Naive thymus-derived CD4-positive, alpha-beta T cell (primary cell): ENCODE measurements around the gene CDYL. TPM values are rescaled to one million over a fixed set of nuclear protein-coding genes. Genes with fewer than 3 reads are reported as not detected.

Source experiments
- ATAC-seq: fragments of 150-1000 bp; cut with Tn5 transposase; 2 replicates; pipeline ENCODE4 v1.10.0; 2021; ENCODE audit warnings: mild to moderate bottlenecking, moderate library complexity
- CTCF ChIA-PET: fragments of 350-600 bp; sonication (Branson Sonifier 250); formaldehyde crosslinking; loops from one replicate; lab custom pipeline; 2021; ENCODE audit warnings: antibody characterized with exemption; lab: Charles Lee
- POLR2A ChIA-PET: fragments of 350-600 bp; sonication (Branson Sonifier 250); formaldehyde crosslinking; loops from one replicate; lab custom pipeline; 2021; ENCODE audit warnings: antibody characterized with exemption, inconsistent platforms; lab: Charles Lee
- DNase-seq, 9 donors: peaks; one replicate each; pipeline versions ENCODE4 v3.0.0 to v3.0.0-alpha.2; 2020 to 2022; ENCODE audit warnings: mixed read lengths in 1 of 9
- H3K27ac ChIP-seq: one replicate; pipeline ENCODE4 v1.7.0; 2013; ENCODE audit warnings: mild to moderate bottlenecking, low read depth, low read length, moderate library complexity
- H3K27me3 ChIP-seq, 2 donors: one replicate each; pipeline ENCODE4 v1.7.0; 2013; ENCODE audit warnings: low read length in 2 of 2, mild to moderate bottlenecking in 2 of 2, moderate library complexity in 2 of 2; ENCODE audit not compliant: control insufficient read depth in 2 of 2, insufficient read depth in 2 of 2
- H3K36me3 ChIP-seq, 3 experiments: 1 replicate in 2 of 3; 2 replicates in 1 of 3; pipeline ENCODE4 v1.7.0; 2013; ENCODE audit warnings: low read length in 3 of 3, mild to moderate bottlenecking in 3 of 3, moderate library complexity in 1 of 3; ENCODE audit not compliant: insufficient read depth in 3 of 3, control insufficient read depth in 2 of 3
- H3K4me1 ChIP-seq, 2 donors: one replicate each; pipeline ENCODE4 v1.7.0; 2013; ENCODE audit warnings: low read length in 2 of 2, mild to moderate bottlenecking in 2 of 2, moderate library complexity in 1 of 2; ENCODE audit not compliant: control insufficient read depth in 2 of 2, insufficient read depth in 2 of 2
- H3K4me3 ChIP-seq: 2 replicates; pipeline ENCODE4 v1.7.0; 2013; ENCODE audit warnings: mild to moderate bottlenecking, low read length
- H3K9me3 ChIP-seq, 3 experiments: 1 replicate in 2 of 3; 2 replicates in 1 of 3; pipeline ENCODE4 v1.7.0; 2013; ENCODE audit warnings: low read length in 3 of 3; ENCODE audit not compliant: control insufficient read depth in 2 of 3
- H3K27ac Mint-ChIP-seq, 9 donors: one replicate each; pipeline ENCODE4 v1.8.0; 2020 to 2022; ENCODE audit warnings: mixed read lengths in 9 of 9, mild to moderate bottlenecking in 8 of 9, moderate library complexity in 5 of 9, inconsistent platforms in 2 of 9
- H3K27me3 Mint-ChIP-seq, 5 donors: one replicate each; pipeline ENCODE4 v1.8.0; 2021 to 2022; ENCODE audit warnings: mixed read lengths in 5 of 5, mild to moderate bottlenecking in 1 of 5
- H3K36me3 Mint-ChIP-seq, 5 donors: one replicate each; pipeline ENCODE4 v1.8.0; 2020 to 2022; ENCODE audit warnings: mixed read lengths in 5 of 5, mild to moderate bottlenecking in 3 of 5, inconsistent platforms in 1 of 5
- H3K4me1 Mint-ChIP-seq, 7 donors: one replicate each; pipeline ENCODE4 v1.8.0; 2020 to 2022; ENCODE audit warnings: mixed read lengths in 7 of 7, mild to moderate bottlenecking in 3 of 7, inconsistent platforms in 1 of 7
- H3K4me3 Mint-ChIP-seq, 10 donors: one replicate each; pipeline ENCODE4 v1.8.0; 2020 to 2022; ENCODE audit warnings: mild to moderate bottlenecking in 10 of 10, mixed read lengths in 10 of 10, moderate library complexity in 6 of 10, inconsistent platforms in 2 of 10
- H3K9me3 Mint-ChIP-seq, 11 donors: one replicate each; pipeline ENCODE4 v1.8.0; 2020 to 2022; ENCODE audit warnings: mixed read lengths in 11 of 11, mild to moderate bottlenecking in 4 of 11, inconsistent platforms in 1 of 11, moderate library complexity in 1 of 11
- intact Hi-C, 2 donors: fragments of 100-400 bp; cut with micrococcal nuclease; formaldehyde crosslinking; loops; one replicate each; pipeline ENCODE4 v1.15.1; 2023
- polyA plus RNA-seq, 2 donors: library from polyadenylated mRNA; unstranded; fragments of 300-500 nt; fragmentation: Illumina TruSeq; gene quantifications; one replicate each; pipeline ENCODE4 v1.2.3, GENCODE V29; 2021
- total RNA-seq, 6 experiments: library from RNA in 5 of 6; stranded (reverse) in 5 of 6; gene quantifications; 1 replicate in 5 of 6; 2 replicates in 1 of 6; pipeline ENCODE4 v1.2.3 and lab custom pipeline; 2021 to 2026

CDYL gene
- total and polyA plus RNA-seq, 7 experiments from 2014 or later: 3.6 to 43.3 (median 32.3) TPM

DNA sequence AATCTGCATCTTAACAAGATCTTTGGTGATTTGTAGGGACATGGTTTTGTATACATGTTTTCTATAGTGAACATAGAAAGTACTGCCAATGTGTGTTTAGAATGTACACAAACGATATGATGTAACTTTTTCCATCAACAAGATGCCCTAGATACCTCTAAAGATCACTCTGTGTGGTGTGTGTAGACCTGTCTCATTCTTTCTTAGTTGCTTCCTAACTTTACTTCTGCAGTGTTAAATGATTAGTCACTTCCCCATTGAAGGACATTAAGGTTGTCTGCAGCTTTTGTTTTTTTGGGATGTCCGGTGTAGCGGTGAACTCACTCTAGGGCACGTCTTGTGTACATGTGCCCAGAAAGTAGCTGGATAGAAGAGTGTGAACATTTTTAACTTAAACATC is 35.9 kb downstream of the CDYL start:
- Mint-ChIP-seq H3K27me3 (no peaks in the 10 kb centered on the region), H3K36me3 (peaks cover 4 to 15% (median 14%) of the 10 kb centered on the region in 5 donors), H3K4me1 (peaks cover 16 to 80% (median 72%) of the 10 kb centered on the region in 7 donors), H3K9me3 (peaks cover 0 to 24% (median 8%) of the 10 kb centered on the region in 11 donors), H3K4me3 (peak overlapping the region in 6 of 10 donors; percentile 12 to 64 (median 49)), H3K27ac (peak overlapping the region in 1 of 9 donors; percentile 5)
- POLR2A ChIA-PET: no interaction called here
- Histone ChIP-seq H3K4me1 (no peaks in the 10 kb centered on the region), H3K27me3 (no peaks in the 10 kb centered on the region), H3K36me3 (no peaks in the 10 kb centered on the region), H3K27ac (no peak overlapping the region), H3K4me3 (no peak overlapping the region), H3K9me3 (no peaks in the 10 kb centered on the region)
- CTCF ChIA-PET: interaction anchor here (0.6 kb wide), 1 partner anchor 27 kb away, joined by 3 read pairs; no protein-coding TSS in a partner anchor
- intact Hi-C loops: no loop called here
- ATAC-seq (peak; percentile 62), DNase-seq (no peak)

DNA sequence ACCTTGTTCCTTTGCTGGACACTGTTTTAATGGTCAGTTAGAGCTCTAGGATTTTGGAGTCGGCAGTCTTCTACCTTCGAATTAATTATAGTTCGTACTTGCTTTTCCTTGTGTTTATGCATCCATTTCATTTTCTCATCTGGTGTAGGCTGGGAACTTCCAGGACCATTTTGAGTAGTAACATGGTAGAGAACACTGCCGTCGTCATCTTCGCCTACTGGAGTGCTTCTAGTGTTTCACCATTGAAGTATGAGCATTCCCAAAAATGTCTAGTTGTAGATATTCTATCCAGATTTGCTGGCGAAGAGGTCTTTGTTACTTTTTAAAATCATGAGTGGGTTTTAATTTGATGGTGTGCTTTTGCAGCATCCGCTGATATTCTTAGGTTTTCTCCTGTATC is 36.9 kb downstream of the CDYL start:
- Histone ChIP-seq H3K36me3 (no peaks in the 10 kb centered on the region), H3K27me3 (no peaks in the 10 kb centered on the region), H3K9me3 (no peaks in the 10 kb centered on the region), H3K4me3 (no peak overlapping the region), H3K27ac (no peak overlapping the region), H3K4me1 (no peaks in the 10 kb centered on the region)
- Mint-ChIP-seq H3K27me3 (no peaks in the 10 kb centered on the region), H3K4me1 (peaks cover 16 to 81% (median 69%) of the 10 kb centered on the region in 7 donors), H3K27ac (no peak overlapping the region), H3K9me3 (peaks cover 0 to 21% (median 8%) of the 10 kb centered on the region in 11 donors), H3K4me3 (peak overlapping the region in 5 of 10 donors; percentile 5 to 50 (median 14)), H3K36me3 (peaks cover 4 to 14% (median 12%) of the 10 kb centered on the region in 5 donors)
- DNase-seq: no peak
- POLR2A ChIA-PET: no interaction called here
- no peak for ATAC-seq
- intact Hi-C loops: no loop called here
- CTCF ChIA-PET: no interaction called here

DNA sequence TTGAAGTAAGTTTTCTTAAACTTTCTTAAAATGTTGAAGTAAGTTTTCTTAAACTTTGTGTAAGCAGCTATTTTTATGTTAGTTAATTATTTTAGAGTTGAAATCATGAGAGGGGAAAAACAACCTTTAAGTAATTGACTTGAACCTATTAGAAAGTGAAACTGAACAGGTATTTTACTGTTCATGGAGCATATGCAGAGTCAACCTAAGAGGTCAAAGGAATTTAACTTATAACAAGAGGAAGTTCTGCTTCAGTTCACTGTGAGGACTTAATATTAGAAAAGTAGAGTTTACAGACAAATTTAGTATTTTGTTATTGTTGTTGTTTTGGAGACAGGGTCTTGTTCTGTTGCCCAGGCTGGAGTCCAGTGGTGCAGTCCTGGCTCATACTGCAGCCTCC is 38.0 kb downstream of the CDYL start:
- Histone ChIP-seq H3K4me1 (peaks cover 1 to 11% of the 10 kb centered on the region in 2 donors), H3K36me3 (no peaks in the 10 kb centered on the region), H3K9me3 (no peaks in the 10 kb centered on the region), H3K4me3 (no peak overlapping the region), H3K27ac (no peak overlapping the region), H3K27me3 (no peaks in the 10 kb centered on the region)
- H3K27ac Mint-ChIP-seq: peak overlapping the region in 3 of 9 donors; percentile 12 to 31 (median 28)
- H3K36me3 Mint-ChIP-seq: peaks cover 1 to 12% (median 6%) of the 10 kb centered on the region in 5 donors
- H3K4me3 Mint-ChIP-seq: peak overlapping the region in 7 of 10 donors; percentile 14 to 50 (median 34)
- intact Hi-C loops: no loop called here
- H3K9me3 Mint-ChIP-seq: peaks cover 0 to 9% (median 5%) of the 10 kb centered on the region in 11 donors
- DNase-seq (no peak), ATAC-seq (no peak)
- H3K27me3 Mint-ChIP-seq: no peaks in the 10 kb centered on the region
- ChIA-PET POLR2A (no interaction called here), CTCF (no interaction called here)
- peaks cover 19 to 83% (median 75%) of the 10 kb centered on the region in 7 donors for H3K4me1 Mint-ChIP-seq

DNA sequence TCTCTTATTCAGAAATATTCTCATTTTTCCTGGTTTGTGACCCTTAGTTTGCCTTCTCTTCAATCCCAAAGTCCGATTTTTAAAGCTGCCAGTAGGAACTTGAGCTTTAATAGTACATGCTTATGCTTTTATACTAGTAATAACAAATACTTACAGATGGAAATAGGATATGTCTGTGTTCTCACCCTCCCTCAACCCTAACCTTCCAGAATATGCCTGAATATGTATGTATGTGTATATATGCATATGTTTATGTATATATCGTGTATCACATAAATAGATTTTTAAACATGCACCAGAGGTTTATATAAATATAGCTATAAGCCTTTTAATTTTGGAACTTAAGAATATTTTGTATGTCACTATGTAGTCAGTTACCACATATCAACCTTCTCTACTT is 38.8 kb downstream of the CDYL start:
- ATAC-seq: no peak
- no peaks in the 10 kb centered on the region for H3K27me3 ChIP-seq
- peaks cover 21 to 89% (median 79%) of the 10 kb centered on the region in 7 donors for H3K4me1 Mint-ChIP-seq
- no peak for DNase-seq
- H3K4me1 ChIP-seq: peaks cover 7 to 15% of the 10 kb centered on the region in 2 donors
- H3K27ac Mint-ChIP-seq: no peak overlapping the region
- no peak overlapping the region for H3K4me3 ChIP-seq
- intact Hi-C loops: no loop called here
- ChIA-PET POLR2A (no interaction called here), CTCF (no interaction called here)
- no peaks in the 10 kb centered on the region for H3K9me3 ChIP-seq
- no peak overlapping the region for H3K27ac ChIP-seq
- no peaks in the 10 kb centered on the region for H3K27me3 Mint-ChIP-seq
- peaks cover 5 to 17% (median 6%) of the 10 kb centered on the region in 5 donors for H3K36me3 Mint-ChIP-seq
- H3K4me3 Mint-ChIP-seq: peak overlapping the region in 4 of 10 donors; percentile 19 to 48 (median 37)
- H3K9me3 Mint-ChIP-seq: peaks cover 0 to 12% (median 3%) of the 10 kb centered on the region in 11 donors
- no peaks in the 10 kb centered on the region for H3K36me3 ChIP-seq

DNA sequence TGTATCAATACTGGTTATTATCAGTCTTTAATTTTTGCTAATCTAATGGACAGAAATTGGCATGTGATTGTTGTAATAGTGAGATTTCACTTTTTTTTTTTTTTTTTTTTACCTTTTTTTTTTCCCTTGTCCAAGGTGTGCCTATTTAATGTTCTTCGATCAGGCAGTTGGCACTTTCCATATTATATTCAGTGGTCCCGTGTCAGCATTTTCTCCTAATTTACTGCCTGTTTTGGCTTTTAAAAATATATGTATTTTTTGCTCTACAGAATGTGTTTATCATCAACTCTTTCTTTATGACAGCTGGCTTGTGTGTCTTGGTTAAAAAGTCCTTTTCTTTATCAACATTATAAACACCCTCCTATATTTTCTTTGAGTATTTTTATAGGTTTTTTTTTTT is 39.4 kb downstream of the CDYL start:
- H3K4me3 Mint-ChIP-seq: peak overlapping the region in 2 of 10 donors; percentile 12 to 48

DNA sequence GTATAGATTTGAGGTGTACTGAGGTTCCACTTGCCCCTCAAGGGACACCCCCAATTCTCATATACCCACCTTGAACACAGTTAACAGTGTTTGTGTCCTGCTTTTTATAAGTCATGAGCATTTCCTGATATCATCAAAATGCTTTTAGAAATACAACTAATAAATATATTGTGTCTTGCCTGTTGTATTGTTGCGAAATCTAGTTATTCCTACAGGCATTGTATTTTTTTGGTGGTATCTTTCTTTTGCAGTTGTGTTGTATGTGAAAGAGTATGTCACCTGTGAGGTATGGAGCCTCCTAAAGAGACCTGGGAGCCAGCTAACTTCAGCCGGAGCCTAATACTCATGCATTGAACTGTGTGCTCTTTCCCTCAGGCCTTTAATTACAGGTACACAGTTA is 40.7 kb downstream of the CDYL start:
- H3K27me3 Mint-ChIP-seq: no peaks in the 10 kb centered on the region
- peaks cover 0 to 23% (median 4%) of the 10 kb centered on the region in 11 donors for H3K9me3 Mint-ChIP-seq
- H3K36me3 Mint-ChIP-seq: peaks cover 2 to 26% (median 14%) of the 10 kb centered on the region in 5 donors
- no peak overlapping the region for H3K4me3 ChIP-seq
- ChIA-PET POLR2A (no interaction called here), CTCF (no interaction called here)
- intact Hi-C loops: no loop called here
- no peaks in the 10 kb centered on the region for H3K9me3 ChIP-seq
- ATAC-seq (no peak), DNase-seq (no peak)
- H3K27ac Mint-ChIP-seq: no peak overlapping the region
- H3K27me3 ChIP-seq: no peaks in the 10 kb centered on the region
- no peaks in the 10 kb centered on the region for H3K36me3 ChIP-seq
- H3K27ac ChIP-seq: no peak overlapping the region
- peaks cover 7 to 15% of the 10 kb centered on the region in 2 donors for H3K4me1 ChIP-seq
- H3K4me1 Mint-ChIP-seq: peaks cover 19 to 87% (median 72%) of the 10 kb centered on the region in 7 donors
- no peak overlapping the region for H3K4me3 Mint-ChIP-seq

More for the DNA sequence above, 39.4 kb downstream of the CDYL start:
- ATAC-seq (no peak), DNase-seq (no peak)
- H3K36me3 Mint-ChIP-seq: peaks cover 2 to 18% (median 12%) of the 10 kb centered on the region in 5 donors
- H3K36me3 ChIP-seq: no peaks in the 10 kb centered on the region
- peaks cover 7 to 15% of the 10 kb centered on the region in 2 donors for H3K4me1 ChIP-seq
- H3K27ac Mint-ChIP-seq: no peak overlapping the region
- no peak overlapping the region for H3K27ac ChIP-seq
- ChIA-PET CTCF (interaction anchor here (0.6 to 0.7 kb wide), 2 partner anchors 70 to 1172 kb away, joined by 3 read pairs; no protein-coding TSS in a partner anchor), POLR2A (no interaction called here)
- H3K9me3 Mint-ChIP-seq: peaks cover 0 to 11% (median 3%) of the 10 kb centered on the region in 11 donors
- no peak overlapping the region for H3K4me3 ChIP-seq
- no peaks in the 10 kb centered on the region for H3K27me3 ChIP-seq
- no peaks in the 10 kb centered on the region for H3K27me3 Mint-ChIP-seq
- no peaks in the 10 kb centered on the region for H3K9me3 ChIP-seq
- intact Hi-C loops: no loop called here
- H3K4me1 Mint-ChIP-seq: peaks cover 19 to 91% (median 79%) of the 10 kb centered on the region in 7 donors

DNA sequence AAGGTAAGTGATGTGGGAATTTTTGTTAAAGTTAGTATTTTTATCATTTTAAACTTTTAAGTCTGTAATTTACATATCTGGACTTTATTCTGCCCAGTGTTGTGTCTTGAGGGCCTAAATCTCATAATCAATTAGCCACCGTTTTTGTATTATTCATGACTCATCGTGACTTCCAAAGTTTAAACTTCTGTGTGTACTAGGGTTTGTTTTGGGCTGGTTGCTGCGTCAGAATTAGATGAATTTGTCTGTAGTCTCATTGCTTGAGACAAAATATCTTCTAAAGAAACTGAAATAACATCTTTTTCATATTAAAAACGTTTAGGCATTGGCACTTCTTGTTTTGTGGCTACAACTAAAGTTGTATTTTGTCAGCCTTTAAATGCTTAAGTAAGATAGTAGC is 41.3 kb downstream of the CDYL start:
- H3K9me3 Mint-ChIP-seq: peaks cover 0 to 29% (median 4%) of the 10 kb centered on the region in 11 donors
- H3K4me3 ChIP-seq: no peak overlapping the region
- H3K27me3 ChIP-seq: no peaks in the 10 kb centered on the region
- peaks cover 7 to 15% of the 10 kb centered on the region in 2 donors for H3K4me1 ChIP-seq
- ATAC-seq (no peak), DNase-seq (no peak)
- no peak overlapping the region for H3K4me3 Mint-ChIP-seq
- no peaks in the 10 kb centered on the region for H3K36me3 ChIP-seq
- H3K9me3 ChIP-seq: no peaks in the 10 kb centered on the region
- H3K27me3 Mint-ChIP-seq: no peaks in the 10 kb centered on the region
- POLR2A ChIA-PET: no interaction called here
- peaks cover 16 to 80% (median 65%) of the 10 kb centered on the region in 7 donors for H3K4me1 Mint-ChIP-seq
- no peak overlapping the region for H3K27ac Mint-ChIP-seq
- H3K27ac ChIP-seq: no peak overlapping the region
- intact Hi-C loops: no loop called here
- peaks cover 2 to 31% (median 20%) of the 10 kb centered on the region in 5 donors for H3K36me3 Mint-ChIP-seq
- CTCF ChIA-PET: no interaction called here
